ENCODE data around the gene WDSUB1.

- TF ChIP-seq CTCF (IDR thresholded peaks at IDR 0.05; ENCODE audit: low read depth, low read length): no peak
- no peak for TF ChIP-seq POLR2A (IDR thresholded peaks at IDR 0.05; ENCODE audit: extremely low read depth, insufficient read length)
These were observed 35.0 kb downstream of the WDSUB1 start for GRCh38 chr2:159251296-159252173.
